Smooth muscle cell (in vitro differentiated cells): ENCODE measurements around the gene TNIP1. TPM values are rescaled to one million over a fixed set of nuclear protein-coding genes. Genes with fewer than 3 reads are reported as not detected.

Experiments used
- DNase-seq: peaks from one replicate; lab custom pipeline; 2025; ENCODE audit not compliant: unreplicated experiment; lab: John Stamatoyannopoulos, UW
- H2AFZ ChIP-seq: fragments of 200-600 bp; sonication (generic); 2 replicates; pipeline ENCODE4 v1.6.0; 2016; ENCODE audit warnings: antibody characterized with exemption, low read depth, mild to moderate bottlenecking
- H3F3A ChIP-seq: fragments of 200-600 bp; sonication (generic); 2 replicates; pipeline ENCODE4 v1.6.0; 2017; ENCODE audit warnings: antibody characterized with exemption, low read depth
- H3K27ac ChIP-seq: fragments of 200-600 bp; sonication (generic); 2 replicates; pipeline ENCODE4 v1.5.1; 2016; ENCODE audit warnings: low read depth, mild to moderate bottlenecking
- H3K27me3 ChIP-seq: fragments of 200-600 bp; sonication (generic); 2 replicates; pipeline ENCODE4 v1.6.1; 2016; ENCODE audit warnings: low read depth, mild to moderate bottlenecking
- H3K36me3 ChIP-seq: fragments of 200-600 bp; sonication (generic); 2 replicates; pipeline ENCODE4 v1.5.1; 2016; ENCODE audit warnings: low read depth
- H3K4me1 ChIP-seq: fragments of 200-600 bp; sonication (generic); 2 replicates; pipeline ENCODE4 v1.5.1; 2016; ENCODE audit warnings: low read depth
- H3K4me2 ChIP-seq: fragments of 200-600 bp; sonication (generic); 2 replicates; pipeline ENCODE4 v1.6.0; 2016; ENCODE audit warnings: mild to moderate bottlenecking
- H3K4me3 ChIP-seq: fragments of 200-600 bp; sonication (generic); 2 replicates; pipeline ENCODE4 v1.5.1; 2016; ENCODE audit warnings: mild to moderate bottlenecking
- H3K79me2 ChIP-seq: fragments of 200-600 bp; sonication (generic); 2 replicates; pipeline ENCODE4 v1.6.0; 2016; ENCODE audit warnings: low read depth, mild to moderate bottlenecking
- H3K9ac ChIP-seq: fragments of 200-600 bp; sonication (generic); 2 replicates; pipeline ENCODE4 v1.6.0; 2016; ENCODE audit warnings: low read depth
- H3K9me3 ChIP-seq: fragments of 200-600 bp; sonication (generic); replicated peaks from 2 replicates; pipeline ENCODE4 v1.5.1; 2016; ENCODE audit warnings: low read depth
- H4K20me1 ChIP-seq: fragments of 200-600 bp; sonication (generic); 2 replicates; pipeline ENCODE4 v1.6.0; 2016; ENCODE audit warnings: low read depth
- CTCF ChIP-seq: fragments of 200-600 bp; sonication (generic); IDR thresholded peaks from 2 replicates; pipeline ENCODE4 v1.5.1; 2017; ENCODE audit warnings: borderline replicate concordance, mild to moderate bottlenecking, antibody characterized with exemption; ENCODE audit not compliant: insufficient read depth, poor library complexity, severe bottlenecking
- WGBS: methylation state at CpG from one replicate; pipeline ENCODE4 v1.1.7; 2016; ENCODE audit warnings: low lambda C conversion rate; 5-methylcytosine and 5-hydroxymethylcytosine counted together
- polyA plus RNA-seq: library from polyadenylated mRNA; unstranded; fragments of >200 nt; fragmentation: Nextera tagmentation; extraction: Ambion mirVana; gene quantifications from 2 replicates; pipeline ENCODE4 v1.2.1, GENCODE V29; 2016
- total RNA-seq: library from RNA; depleted of rRNA; stranded (reverse); fragments of >200 nt; gene quantifications from 2 replicates; pipeline ENCODE4 v1.2.3, GENCODE V29; 2014

The TNIP1 gene
- total and polyA plus RNA-seq, 2 experiments from 2014 or later, result 51.4 to 73.7 TPM

GRCh38 chr5:151005950-151006576 lies 74.8 kb downstream of the TNIP1 start:
- Histone ChIP-seq H3K9me3 (no peaks in the 10 kb centered on the region), H3K36me3 (no peaks in the 10 kb centered on the region), H3K4me3 (no peak overlapping the region), H3K79me2 (no peaks in the 10 kb centered on the region), H3K4me2 (no peak overlapping the region), H3F3A (peaks cover 3% of the 10 kb centered on the region), H2AFZ (no peak overlapping the region), H4K20me1 (no peaks in the 10 kb centered on the region), H3K9ac (no peak overlapping the region), H3K27ac (no peak overlapping the region), H3K27me3 (peaks cover under 1% of the 10 kb centered on the region), H3K4me1 (peaks cover 3% of the 10 kb centered on the region)
- 46% methylated on average over 7 of the region's 7 CpGs for WGBS
- DNase-seq, result no peak
- TF ChIP-seq CTCF, result no peak

- TF ChIP-seq CTCF, result no peak
- Histone ChIP-seq H3K27ac (no peak overlapping the region), H3F3A (peaks cover 3% of the 10 kb centered on the region), H3K4me2 (no peak overlapping the region), H2AFZ (no peak overlapping the region), H3K4me1 (peaks cover 3% of the 10 kb centered on the region), H3K36me3 (no peaks in the 10 kb centered on the region), H3K79me2 (no peaks in the 10 kb centered on the region), H3K9ac (no peak overlapping the region), H4K20me1 (no peaks in the 10 kb centered on the region), H3K27me3 (peaks cover 5% of the 10 kb centered on the region), H3K9me3 (no peaks in the 10 kb centered on the region), H3K4me3 (no peak overlapping the region)
- 72% methylated on average over 5 of the region's 5 CpGs for WGBS
- DNase-seq, result no peak
Measured at GRCh38 chr5:151005187-151005949, 75.5 kb downstream of the TNIP1 start.

- Histone ChIP-seq H3K4me1 (peaks cover 3% of the 10 kb centered on the region), H3K79me2 (no peaks in the 10 kb centered on the region), H3F3A (peaks cover 3% of the 10 kb centered on the region), H3K4me3 (no peak overlapping the region), H2AFZ (no peak overlapping the region), H3K9ac (no peak overlapping the region), H4K20me1 (no peaks in the 10 kb centered on the region), H3K9me3 (no peaks in the 10 kb centered on the region), H3K27ac (no peak overlapping the region), H3K36me3 (no peaks in the 10 kb centered on the region), H3K27me3 (peaks cover 5% of the 10 kb centered on the region), H3K4me2 (no peak overlapping the region)
- 89% methylated on average over 2 of the region's 2 CpGs for WGBS
- TF ChIP-seq CTCF, result no peak
- DNase-seq, result no peak
Measured at GRCh38 chr5:151004499-151004898, 76.3 kb downstream of the TNIP1 start.
